ENCODE data around the gene KRTAP5-8. TPM values are rescaled to one million over a fixed set of nuclear protein-coding genes. Genes with fewer than 3 reads are reported as not detected.
A peak's percentile ranks its signal among the peaks of the same experiment; 100 is the strongest.
"Not testable (repeated sequence)": the region's sequence is repeated elsewhere in the genome, so short reads cannot be mapped to it uniquely, and the experiment has no call there.

KRTAP5-8 gene
- total RNA-seq, 2 experiments from 2014 or later = not detected

- no peak overlapping the region for H3K27ac Mint-ChIP-seq
- ChIA-PET CTCF (no interaction called here), POLR2A (no interaction called here)
- no peaks in the 10 kb centered on the region for H3K9me3 Mint-ChIP-seq
- H3K36me3 Mint-ChIP-seq (ENCODE audit: low read depth) = no peaks in the 10 kb centered on the region
- peaks cover 9% of the 10 kb centered on the region for H3K4me1 Mint-ChIP-seq
- H3K4me3 Mint-ChIP-seq = no peak overlapping the region
- DNase-seq = no peak
- peaks cover 14% of the 10 kb centered on the region for H3K27me3 Mint-ChIP-seq
Observed at GRCh38 chr11:71577469-71578004, 39.7 kb downstream of the KRTAP5-8 start.

- H3K4me1 Mint-ChIP-seq; POLR2A ChIA-PET; H3K9me3 Mint-ChIP-seq; DNase-seq; H3K36me3 Mint-ChIP-seq (ENCODE audit: low read depth); H3K27ac Mint-ChIP-seq; H3K4me3 Mint-ChIP-seq; CTCF ChIA-PET: not testable (repeated sequence)
- H3K27me3 Mint-ChIP-seq = peaks cover 14% of the 10 kb centered on the region
Observed at GRCh38 chr11:71579513-71579912, 41.7 kb downstream of the KRTAP5-8 start.

GRCh38 chr11:71580057-71581003 lies 42.5 kb downstream of the KRTAP5-8 start:
- POLR2A ChIA-PET = no interaction called here
- Mint-ChIP-seq H3K9me3 (no peaks in the 10 kb centered on the region), H3K27me3 (peaks cover 14% of the 10 kb centered on the region), H3K27ac (no peak overlapping the region), H3K4me1 (peaks cover 9% of the 10 kb centered on the region), H3K4me3 (no peak overlapping the region), H3K36me3 (ENCODE audit: low read depth) (no peaks in the 10 kb centered on the region)
- DNase-seq = peak; percentile 23
- CTCF ChIA-PET = interaction anchor here (0.8 kb wide), 1 partner anchor 33 kb away, joined by 3 read pairs; no protein-coding TSS in a partner anchor

- DNase-seq = no peak
- ChIA-PET CTCF (no interaction called here), POLR2A (no interaction called here)
- Mint-ChIP-seq H3K27ac (no peak overlapping the region), H3K27me3 (peaks cover 14% of the 10 kb centered on the region), H3K4me3 (no peak overlapping the region), H3K4me1 (peaks cover 9% of the 10 kb centered on the region), H3K36me3 (ENCODE audit: low read depth) (no peaks in the 10 kb centered on the region), H3K9me3 (no peaks in the 10 kb centered on the region)
Observed at GRCh38 chr11:71581826-71582225, 44.0 kb downstream of the KRTAP5-8 start.

- H3K27ac Mint-ChIP-seq = no peak within 1 kb of the TSS
- H3K27me3 Mint-ChIP-seq = peaks cover 14% of the 10 kb centered on the region
Observed at GRCh38 chr11:71582309-71582895, 44.6 kb downstream of the KRTAP5-8 start, which contains the start of gene KRTAP5-11. TSS of gene KRTAP5-11 (minus strand) at chr11:71582875. CDS start at chr11:71582837, 38 bp downstream.

GRCh38 chr11:71582969-71583368 lies 45.1 kb downstream of the KRTAP5-8 start:
- POLR2A ChIA-PET; H3K9me3 Mint-ChIP-seq; H3K27ac Mint-ChIP-seq; H3K36me3 Mint-ChIP-seq (ENCODE audit: low read depth); H3K4me3 Mint-ChIP-seq; DNase-seq; H3K4me1 Mint-ChIP-seq; CTCF ChIA-PET: not testable (repeated sequence)
- peaks cover 14% of the 10 kb centered on the region for H3K27me3 Mint-ChIP-seq

More at GRCh38 chr11:71582309-71582895, 44.6 kb downstream of the KRTAP5-8 start, which contains the start of gene KRTAP5-11:
- Mint-ChIP-seq H3K4me1 (peaks cover 9% of the 10 kb centered on the region), H3K4me3 (no peak within 1 kb of the TSS), H3K9me3 (no peaks in the 10 kb centered on the region), H3K36me3 (ENCODE audit: low read depth) (no peaks in the 10 kb centered on the region)
- CTCF ChIA-PET = no interaction called here
- no peak for DNase-seq
- POLR2A ChIA-PET = no interaction called here

- H3K36me3 Mint-ChIP-seq (ENCODE audit: low read depth); H3K4me3 Mint-ChIP-seq; CTCF ChIA-PET; H3K4me1 Mint-ChIP-seq; POLR2A ChIA-PET; DNase-seq; H3K27me3 Mint-ChIP-seq; H3K27ac Mint-ChIP-seq; H3K9me3 Mint-ChIP-seq: not testable (repeated sequence)
Observed at GRCh38 chr11:71585673-71586072, 47.8 kb downstream of the KRTAP5-8 start.

GRCh38 chr11:71588314-71588713 lies 50.5 kb downstream of the KRTAP5-8 start:
- POLR2A ChIA-PET; DNase-seq; H3K9me3 Mint-ChIP-seq; H3K27ac Mint-ChIP-seq; H3K27me3 Mint-ChIP-seq; H3K36me3 Mint-ChIP-seq (ENCODE audit: low read depth); H3K4me3 Mint-ChIP-seq; CTCF ChIA-PET; H3K4me1 Mint-ChIP-seq: not testable (repeated sequence)

Other genes starting within 250 kb of the KRTAP5-8 start
- 10 to 100 TPM; 74.4 to 79.6 TPM for gene DHCR7, start 89.6 kb upstream of the KRTAP5-8 start, total RNA-seq
- 100 to 1,000 TPM; 141 to 142 TPM for gene NADSYN1, start 84.8 kb upstream of the KRTAP5-8 start, total RNA-seq
- gene KRTAP5-7, start 10.8 kb upstream of the KRTAP5-8 start, total RNA-seq = not detected
- gene KRTAP5-9, start 10.4 kb downstream of the KRTAP5-8 start, total RNA-seq = not detected
- under 1 TPM in 1 of 2 experiments, not detected in 1; 0.20 TPM for gene KRTAP5-10, start 27.5 kb downstream of the KRTAP5-8 start, total RNA-seq
- not detected for gene KRTAP5-11, start 44.9 kb downstream of the KRTAP5-8 start, total RNA-seq

Data from activated CD4-positive, alpha-beta memory T cell treated with anti-CD3 and anti-CD28 coated beads, Interleukin-2, amount 10 ng/mL, durations not matched to agents 7 days and 5 days (primary cell).